H9 (cell line): ENCODE results near the gene IL18BP. TPM values are rescaled to one million over a fixed set of nuclear protein-coding genes. Genes with fewer than 3 reads are reported as not detected.

Source experiments
- DNase-seq: peaks from one replicate; pipeline ENCODE4 v3.0.0-alpha.2; 2017
- H2AFZ ChIP-seq: one replicate; pipeline ENCODE4 v1.6.1; 2013; ENCODE audit warnings: mild to moderate bottlenecking, low read length, control low read depth, moderate library complexity
- H2AK5ac ChIP-seq: 2 replicates; pipeline ENCODE4 v1.6.1; 2013; ENCODE audit warnings: low read length, control low read depth, mixed read lengths; ENCODE audit not compliant: insufficient read length
- H2BK120ac ChIP-seq: one replicate; pipeline ENCODE4 v1.6.1; 2013; ENCODE audit warnings: low read depth, mild to moderate bottlenecking, low read length, control low read depth, inconsistent platforms; ENCODE audit not compliant: poor library complexity, severe bottlenecking
- H2BK12ac ChIP-seq: 2 replicates; pipeline ENCODE4 v1.6.1; 2013; ENCODE audit warnings: low read length, control low read depth, mixed read lengths, low read depth; ENCODE audit not compliant: insufficient read length
- H2BK15ac ChIP-seq: 2 replicates; pipeline ENCODE4 v1.6.1; 2013; ENCODE audit warnings: low read depth, low read length, control low read depth
- H2BK20ac ChIP-seq: one replicate; pipeline ENCODE4 v1.6.1; 2013; ENCODE audit warnings: low read depth, mild to moderate bottlenecking, low read length, control low read depth, inconsistent platforms; ENCODE audit not compliant: poor library complexity, severe bottlenecking
- H2BK5ac ChIP-seq: 2 replicates; pipeline ENCODE4 v1.6.1; 2013; ENCODE audit warnings: low read length, control low read depth, mixed read lengths; ENCODE audit not compliant: insufficient read length
- H3K14ac ChIP-seq: 2 replicates; pipeline ENCODE4 v1.6.1; 2013; ENCODE audit warnings: low read length, control low read depth; ENCODE audit not compliant: insufficient read depth
- H3K18ac ChIP-seq: 2 replicates; pipeline ENCODE4 v1.6.1; 2013; ENCODE audit warnings: low read depth, mild to moderate bottlenecking, mixed read lengths, low read length, control low read depth; ENCODE audit not compliant: insufficient read length
- H3K23ac ChIP-seq: 2 replicates; pipeline ENCODE4 v1.6.1; 2013; ENCODE audit warnings: low read length, control low read depth, mixed read lengths, low read depth; ENCODE audit not compliant: insufficient read length
- H3K23me2 ChIP-seq: 2 replicates; pipeline ENCODE4 v1.6.1; 2013; ENCODE audit warnings: low read depth, mild to moderate bottlenecking, mixed read lengths, low read length, control low read depth; ENCODE audit not compliant: insufficient read length, poor library complexity, severe bottlenecking
- H3K27ac ChIP-seq: 2 replicates; pipeline ENCODE4 v1.5.1; 2013; ENCODE audit warnings: low read length, control low read depth, mixed read lengths, low read depth; ENCODE audit not compliant: insufficient read length
- H3K27me3 ChIP-seq: 2 replicates; pipeline ENCODE4 v1.6.1; 2013; ENCODE audit warnings: low read length, control low read depth, inconsistent platforms; ENCODE audit not compliant: insufficient read depth
- H3K4ac ChIP-seq: 2 replicates; pipeline ENCODE4 v1.6.1; 2013; ENCODE audit warnings: low read depth, mild to moderate bottlenecking, control low read depth, inconsistent platforms, low read length, moderate library complexity
- H3K4me1 ChIP-seq: 2 replicates; pipeline ENCODE4 v1.6.1; 2013; ENCODE audit warnings: low read length, control low read depth, inconsistent platforms; ENCODE audit not compliant: insufficient read depth
- H3K4me2 ChIP-seq: 2 replicates; pipeline ENCODE4 v1.6.1; 2013; ENCODE audit warnings: low read length, control low read depth, mixed read lengths; ENCODE audit not compliant: insufficient read length, insufficient read depth
- H3K56ac ChIP-seq: 2 replicates; pipeline ENCODE4 v1.6.1; 2013; ENCODE audit warnings: low read depth, mild to moderate bottlenecking, mixed read lengths, low read length, control low read depth; ENCODE audit not compliant: insufficient read length
- H3K79me1 ChIP-seq: 2 replicates; pipeline ENCODE4 v1.6.1; 2013; ENCODE audit warnings: low read depth, mild to moderate bottlenecking, moderate library complexity, low read length, control low read depth, inconsistent platforms; ENCODE audit not compliant: insufficient read depth, poor library complexity, severe bottlenecking
- H3K79me2 ChIP-seq: 2 replicates; pipeline ENCODE4 v1.6.1; 2013; ENCODE audit warnings: low read length, control low read depth, inconsistent platforms; ENCODE audit not compliant: insufficient read depth
- H3K9ac ChIP-seq: 2 replicates; pipeline ENCODE4 v1.6.1; 2013; ENCODE audit warnings: low read length, control low read depth, mixed read lengths; ENCODE audit not compliant: insufficient read length; ENCODE audit errors: extremely low read depth
- H3K9me3 ChIP-seq: one replicate; pipeline ENCODE4 v1.6.1; 2013; ENCODE audit warnings: low read depth, low read length, inconsistent platforms; ENCODE audit not compliant: control insufficient read depth
- H3T11ph ChIP-seq: one replicate; pipeline ENCODE4 v1.6.1; 2013; ENCODE audit warnings: mild to moderate bottlenecking, low read length, control low read depth, inconsistent platforms
- H4K20me1 ChIP-seq: one replicate; pipeline ENCODE4 v1.6.1; 2013; ENCODE audit not compliant: control insufficient read depth, insufficient read length, insufficient read depth
- H4K5ac ChIP-seq: 2 replicates; pipeline ENCODE4 v1.6.1; 2013; ENCODE audit warnings: low read depth, mild to moderate bottlenecking, mixed read lengths, low read length, control low read depth; ENCODE audit not compliant: insufficient read length
- H4K8ac ChIP-seq: replicated peaks from 2 replicates; pipeline ENCODE4 v1.6.1; 2013; ENCODE audit warnings: low read length, control low read depth, mixed read lengths, low read depth; ENCODE audit not compliant: insufficient read length
- H4K91ac ChIP-seq: 2 replicates; pipeline ENCODE4 v1.6.1; 2013; ENCODE audit warnings: low read depth, mild to moderate bottlenecking, moderate library complexity, mixed read lengths, low read length, control low read depth; ENCODE audit not compliant: insufficient read length
- H3K27ac Mint-ChIP-seq, 3 experiments: 2 replicates in 2 of 3; 3 replicates in 1 of 3; pipeline ENCODE4 v1.8.0; 2020 to 2021; ENCODE audit warnings: mixed read lengths in 3 of 3, mild to moderate bottlenecking in 1 of 3, moderate library complexity in 1 of 3
- H3K27me3 Mint-ChIP-seq: 2 replicates; pipeline ENCODE4 v1.8.0; 2021; ENCODE audit warnings: low read depth, mild to moderate bottlenecking, moderate library complexity, mixed read lengths
- H3K36me3 Mint-ChIP-seq, 3 experiments: 2 replicates in 2 of 3; 3 replicates in 1 of 3; pipeline ENCODE4 v1.8.0; 2020 to 2021; ENCODE audit warnings: low read depth in 3 of 3, mixed read lengths in 3 of 3; ENCODE audit not compliant: insufficient read depth in 1 of 3
- H3K4me1 Mint-ChIP-seq, 2 experiments: 2 replicates each; pipeline ENCODE4 v1.8.0; 2020; ENCODE audit warnings: mixed read lengths in 2 of 2
- H3K4me3 Mint-ChIP-seq, 2 experiments: 2 replicates in 1 of 2; 3 replicates in 1 of 2; pipeline ENCODE4 v1.8.0; 2020 to 2021; ENCODE audit warnings: mild to moderate bottlenecking in 2 of 2, mixed read lengths in 2 of 2, moderate library complexity in 1 of 2
- H3K9me3 Mint-ChIP-seq, 2 experiments: 2 replicates in 1 of 2; 3 replicates in 1 of 2; pipeline ENCODE4 v1.8.0; 2020; ENCODE audit warnings: mild to moderate bottlenecking in 2 of 2, mixed read lengths in 2 of 2, moderate library complexity in 1 of 2
- CTCF ChIP-seq: fragments of 200-600 bp; sonication (generic); conservative IDR thresholded peaks from 3 replicates; pipeline ENCODE4 v1.8.0; 2021; ENCODE audit warnings: antibody characterized with exemption, mild to moderate bottlenecking
- whole genome bisulfite sequencing: extraction: QIAGEN DNeasy Blood & Tissue Kit; methylation state at CpG from one replicate; pipeline ENCODE4 v1.1.7; 2013; ENCODE audit warnings: missing lambda C conversion rate, low lambda C conversion rate, mixed read lengths; ENCODE audit not compliant: insufficient read length; ENCODE audit errors: extremely low coverage; 5-methylcytosine and 5-hydroxymethylcytosine counted together
- total RNA-seq: library from RNA; stranded (reverse); gene quantifications from 2 replicates; pipeline ENCODE4 v1.2.1, GENCODE V29; 2021

IL18BP gene
- total RNA-seq, 1 experiment from 2014 or later = 10.2 TPM

- H3K4me3 Mint-ChIP-seq = peak overlapping the region in 1 of 2 experiments; percentile 41
- no CpG with 5 or more reads among the region's 5 CpGs for WGBS
- peak overlapping the region; percentile 33 for H2AK5ac ChIP-seq
Measured at GRCh38 chr11:72039031-72039855, 40.5 kb downstream of the IL18BP start.

More at GRCh38 chr11:72039031-72039855, 40.5 kb downstream of the IL18BP start:
- Histone ChIP-seq H3K4me1 (peaks cover 9% of the 10 kb centered on the region; the same call in 1 of the 2 replicates), H2AFZ (no peak overlapping the region), H3K9ac (no peak overlapping the region), H3K4me2 (peak overlapping the region; percentile 45), H3T11ph (no peak overlapping the region), H4K20me1 (no peaks in the 10 kb centered on the region), H2BK120ac (no peak overlapping the region), H3K23ac (no peak overlapping the region), H3K79me1 (peaks cover 10% of the 10 kb centered on the region), H3K23me2 (peaks cover 8% of the 10 kb centered on the region), H4K5ac (no peak overlapping the region), H2BK5ac (no peak overlapping the region), H3K27me3 (no peaks in the 10 kb centered on the region), H2BK20ac (no peak overlapping the region), H3K56ac (no peak overlapping the region), H3K14ac (no peak overlapping the region), H4K8ac (no peak overlapping the region), H3K27ac (no peak overlapping the region), H4K91ac (no peak overlapping the region), H2BK12ac (peak overlapping the region; percentile 38), H3K18ac (no peak overlapping the region), H3K4ac (no peak overlapping the region; the same call in 1 of the 2 replicates), H3K9me3 (no peaks in the 10 kb centered on the region), H2BK15ac (no peak overlapping the region), H3K79me2 (peaks cover 12% of the 10 kb centered on the region; the same call in 1 of the 2 replicates)
- H3K4me1 Mint-ChIP-seq = peaks cover 10 to 11% of the 10 kb centered on the region in 2 experiments
- no peak for DNase-seq
- no peaks in the 10 kb centered on the region for H3K27me3 Mint-ChIP-seq
- peak overlapping the region in 1 of 3 experiments; percentile 90; a peak in 4 of 7 replicates for H3K27ac Mint-ChIP-seq
- H3K9me3 Mint-ChIP-seq = no peaks in the 10 kb centered on the region
- peaks cover 12 to 27% (median 21%) of the 10 kb centered on the region in 3 experiments; a peak in 6 of 7 replicates for H3K36me3 Mint-ChIP-seq
- no peak for TF ChIP-seq CTCF
